KOPT-K1 (cell line): Measurements from ENCODE around the gene NRGN.

ENCODE experiments used
- H3K27ac ChIP-seq: fragments of 200-600 bp; sonication (generic); 2 replicates; pipeline ENCODE4 v1.5.1; 2016; ENCODE audit warnings: antibody characterized with exemption, mild to moderate bottlenecking, low read depth, low read length; ENCODE audit not compliant: poor library complexity, severe bottlenecking
- H3K36me3 ChIP-seq: fragments of 200-600 bp; sonication (generic); 2 replicates; pipeline ENCODE4 v1.5.1; 2017; ENCODE audit warnings: antibody characterized with exemption, mild to moderate bottlenecking, low read length, moderate library complexity; ENCODE audit not compliant: insufficient read depth
- H3K9me3 ChIP-seq: fragments of 200-600 bp; sonication (generic); 2 replicates; pipeline ENCODE4 v1.5.1; 2017; ENCODE audit warnings: antibody characterized with exemption, low read length, mild to moderate bottlenecking; ENCODE audit not compliant: insufficient read depth, poor library complexity, severe bottlenecking

NRGN gene

GRCh38 chr11:124779568-124779967, 39.8 kb downstream of the NRGN start:
- Histone ChIP-seq H3K36me3 (no peaks in the 10 kb centered on the region), H3K27ac (no peak overlapping the region), H3K9me3 (no peaks in the 10 kb centered on the region)

GRCh38 chr11:124783002-124783401, 43.3 kb downstream of the NRGN start:
- Histone ChIP-seq H3K36me3 (no peaks in the 10 kb centered on the region), H3K9me3 (no peaks in the 10 kb centered on the region), H3K27ac (no peak overlapping the region)

- H3K9me3 ChIP-seq: no peaks in the 10 kb centered on the region
- H3K27ac ChIP-seq: no peak overlapping the region
- no peaks in the 10 kb centered on the region for H3K36me3 ChIP-seq
Observed at GRCh38 chr11:124784051-124784450, 44.3 kb downstream of the NRGN start.

- no peaks in the 10 kb centered on the region for H3K9me3 ChIP-seq
- H3K27ac ChIP-seq: no peak overlapping the region
- no peaks in the 10 kb centered on the region for H3K36me3 ChIP-seq
Observed at GRCh38 chr11:124788521-124788920, 48.8 kb downstream of the NRGN start.

- H3K36me3 ChIP-seq: no peaks in the 10 kb centered on the region
- no peak overlapping the region for H3K27ac ChIP-seq
- H3K9me3 ChIP-seq: no peaks in the 10 kb centered on the region
Observed at GRCh38 chr11:124791626-124792341, 52.0 kb downstream of the NRGN start.

GRCh38 chr11:124793466-124794278, 53.9 kb downstream of the NRGN start:
- H3K36me3 ChIP-seq: no peaks in the 10 kb centered on the region
- no peak overlapping the region for H3K27ac ChIP-seq
- H3K9me3 ChIP-seq: no peaks in the 10 kb centered on the region

- Histone ChIP-seq H3K9me3 (no peaks in the 10 kb centered on the region), H3K36me3 (no peaks in the 10 kb centered on the region), H3K27ac (no peak overlapping the region)
Observed at GRCh38 chr11:124796312-124796711, 56.6 kb downstream of the NRGN start.
